Astrocyte (in vitro differentiated cells and primary cell): Measurements from ENCODE around the gene FSTL4. TPM values are rescaled to one million over a fixed set of nuclear protein-coding genes. Genes with fewer than 3 reads are reported as not detected.

Source experiments
- DNase-seq: peaks from one replicate; pipeline ENCODE4 v3.0.0-alpha.2; 2010; ENCODE audit warnings: low read depth
- FAIRE-seq: peaks from 2 replicates; lab custom pipeline; 2011; peaks lifted over from hg19 to GRCh38; lab: Jason Lieb, UNC
- H2AFZ ChIP-seq: 2 replicates; pipeline ENCODE4 v1.6.0; 2012; ENCODE audit warnings: low read depth, low read length, inconsistent platforms
- H3K27ac ChIP-seq: 2 replicates; pipeline ENCODE4 v1.5.1; 2011; ENCODE audit warnings: low read depth, low read length, inconsistent platforms
- H3K27me3 ChIP-seq: 2 replicates; pipeline ENCODE4 v1.6.0; 2011; ENCODE audit warnings: low read length, inconsistent platforms; ENCODE audit not compliant: insufficient read depth
- H3K36me3 ChIP-seq: 2 replicates; pipeline ENCODE4 v1.5.1; 2011; ENCODE audit warnings: low read length, inconsistent platforms; ENCODE audit not compliant: insufficient read depth
- H3K4me1 ChIP-seq: 2 replicates; pipeline ENCODE4 v1.5.1; 2011; ENCODE audit warnings: low read length, inconsistent platforms; ENCODE audit not compliant: insufficient read depth
- H3K4me2 ChIP-seq: 2 replicates; pipeline ENCODE4 v1.6.0; 2012; ENCODE audit warnings: low read length, inconsistent platforms
- H3K4me3 ChIP-seq: 2 replicates; pipeline ENCODE4 v1.5.1; 2011; ENCODE audit warnings: low read depth, mild to moderate bottlenecking, low read length, inconsistent platforms; ENCODE audit not compliant: insufficient read depth
- H3K79me2 ChIP-seq: 2 replicates; pipeline ENCODE4 v1.6.0; 2012; ENCODE audit warnings: mild to moderate bottlenecking, low read length, inconsistent platforms; ENCODE audit not compliant: insufficient read depth
- H3K9ac ChIP-seq: 2 replicates; pipeline ENCODE4 v1.6.0; 2012; ENCODE audit warnings: mild to moderate bottlenecking, low read length, inconsistent platforms
- H3K9me3 ChIP-seq: 2 replicates; pipeline ENCODE4 v1.5.1; 2012; ENCODE audit warnings: low read depth, mild to moderate bottlenecking, low read length, inconsistent platforms; ENCODE audit not compliant: insufficient read depth
- H4K20me1 ChIP-seq: 2 replicates; pipeline ENCODE4 v1.6.0; 2012; ENCODE audit warnings: low read length, inconsistent platforms; ENCODE audit not compliant: insufficient read depth
- H3K27ac Mint-ChIP-seq: one replicate; pipeline ENCODE4 v1.8.0; 2021; ENCODE audit warnings: mild to moderate bottlenecking, mixed read lengths; ENCODE audit not compliant: unreplicated experiment
- H3K27me3 Mint-ChIP-seq: one replicate; pipeline ENCODE4 v1.8.0; 2021; ENCODE audit warnings: low read depth, mixed read lengths; ENCODE audit not compliant: unreplicated experiment
- H3K36me3 Mint-ChIP-seq: one replicate; pipeline ENCODE4 v1.8.0; 2021; ENCODE audit warnings: low read depth, mixed read lengths; ENCODE audit not compliant: unreplicated experiment
- H3K4me1 Mint-ChIP-seq: one replicate; pipeline ENCODE4 v1.8.0; 2021; ENCODE audit warnings: low read depth, mixed read lengths; ENCODE audit not compliant: unreplicated experiment
- H3K4me3 Mint-ChIP-seq: one replicate; pipeline ENCODE4 v1.8.0; 2021; ENCODE audit warnings: mild to moderate bottlenecking, moderate library complexity, mixed read lengths; ENCODE audit not compliant: unreplicated experiment
- H3K9me3 Mint-ChIP-seq: one replicate; pipeline ENCODE4 v1.8.0; 2021; ENCODE audit warnings: mild to moderate bottlenecking, mixed read lengths; ENCODE audit not compliant: unreplicated experiment
- CTCF ChIP-seq: IDR thresholded peaks from 2 replicates; pipeline ENCODE4 v1.5.1; 2011; ENCODE audit warnings: low read depth, mild to moderate bottlenecking, inconsistent platforms, low read length, moderate library complexity; ENCODE audit not compliant: insufficient read depth
- EZH2 ChIP-seq: IDR thresholded peaks from 2 replicates; pipeline ENCODE4 v1.6.1; 2012; ENCODE audit warnings: mild to moderate bottlenecking, low read length, inconsistent platforms; ENCODE audit not compliant: insufficient read depth
- total RNA-seq: library from RNA; stranded (reverse); gene quantifications from 2 replicates; pipeline ENCODE4 v1.2.1, GENCODE V29; 2021

FSTL4 gene
- total RNA-seq, 1 donor from 2014 or later = not detected

- DNase-seq = no peak
- no peak for FAIRE-seq
- peaks cover 22% of the 10 kb centered on the region for H3K27me3 Mint-ChIP-seq
- Histone ChIP-seq H2AFZ (no peak overlapping the region), H4K20me1 (no peaks in the 10 kb centered on the region), H3K9ac (no peak overlapping the region), H3K4me1 (no peaks in the 10 kb centered on the region), H3K79me2 (no peaks in the 10 kb centered on the region), H3K27ac (no peak overlapping the region), H3K4me2 (no peak overlapping the region), H3K4me3 (no peak overlapping the region), H3K27me3 (peaks cover 12% of the 10 kb centered on the region), H3K36me3 (no peaks in the 10 kb centered on the region), H3K9me3 (no peaks in the 10 kb centered on the region)
- peaks cover 4% of the 10 kb centered on the region for H3K9me3 Mint-ChIP-seq
- TF ChIP-seq EZH2 (no peak), CTCF (no peak)
- no peak overlapping the region for H3K27ac Mint-ChIP-seq
- no peak overlapping the region for H3K4me3 Mint-ChIP-seq
- H3K4me1 Mint-ChIP-seq = no peaks in the 10 kb centered on the region
- no peaks in the 10 kb centered on the region for H3K36me3 Mint-ChIP-seq
Measured at GRCh38 chr5:133409210-133409674, 203.1 kb downstream of the FSTL4 start.

DNA sequence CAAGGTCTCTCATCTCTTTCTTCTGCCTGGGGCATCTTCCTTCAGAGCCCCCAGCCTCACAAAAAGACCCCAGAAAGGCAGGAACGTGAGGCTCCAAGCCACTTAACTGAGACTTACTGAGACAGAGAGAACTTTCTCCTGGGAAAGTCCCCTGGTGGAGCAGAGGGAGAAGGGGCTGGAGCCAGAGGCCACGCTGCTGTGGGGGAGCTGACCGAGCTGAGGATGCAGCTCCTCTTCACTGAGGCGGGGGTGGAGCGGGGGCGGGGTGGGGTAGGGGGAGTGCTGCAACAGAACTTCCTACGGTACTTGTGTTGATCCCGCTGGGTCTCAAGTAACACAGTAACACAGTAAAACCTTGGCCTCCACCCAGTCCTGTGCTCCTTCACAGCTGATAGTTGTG is 204.0 kb downstream of the FSTL4 start:
- H3K4me3 Mint-ChIP-seq = no peak overlapping the region
- no peak overlapping the region for H3K9ac ChIP-seq

More for the DNA sequence above, 204.0 kb downstream of the FSTL4 start:
- no peaks in the 10 kb centered on the region for H3K79me2 ChIP-seq
- H3K4me3 ChIP-seq = no peak overlapping the region
- no peak overlapping the region for H3K4me2 ChIP-seq
- Mint-ChIP-seq H3K4me1 (no peaks in the 10 kb centered on the region), H3K27ac (peak overlapping the region; percentile 28), H3K36me3 (no peaks in the 10 kb centered on the region), H3K9me3 (peaks cover 4% of the 10 kb centered on the region), H3K27me3 (peaks cover 24% of the 10 kb centered on the region)
- H3K4me1 ChIP-seq = no peaks in the 10 kb centered on the region
- no peak overlapping the region for H2AFZ ChIP-seq
- peaks cover 10% of the 10 kb centered on the region for H3K27me3 ChIP-seq
- DNase-seq = no peak
- H3K9me3 ChIP-seq = no peaks in the 10 kb centered on the region
- no peak for TF ChIP-seq CTCF
- no peak for TF ChIP-seq EZH2
- no peak for FAIRE-seq
- no peak overlapping the region for H3K27ac ChIP-seq
- H3K36me3 ChIP-seq = no peaks in the 10 kb centered on the region
- H4K20me1 ChIP-seq = no peaks in the 10 kb centered on the region
